Neural progenitor cell (in vitro differentiated cells): ENCODE results near the gene THYN1.

Experiments used
- CTCF ChIP-seq: fragments of 200-600 bp; sonication (generic); IDR thresholded peaks from 2 replicates; pipeline ENCODE4 v1.5.1; 2017; ENCODE audit warnings: antibody characterized with exemption, mild to moderate bottlenecking
- EZH2phosphoT487 ChIP-seq: fragments of 200-600 bp; sonication (generic); IDR thresholded peaks from 2 replicates; pipeline ENCODE4 v1.6.1; 2017; ENCODE audit warnings: antibody characterized with exemption

DNA sequence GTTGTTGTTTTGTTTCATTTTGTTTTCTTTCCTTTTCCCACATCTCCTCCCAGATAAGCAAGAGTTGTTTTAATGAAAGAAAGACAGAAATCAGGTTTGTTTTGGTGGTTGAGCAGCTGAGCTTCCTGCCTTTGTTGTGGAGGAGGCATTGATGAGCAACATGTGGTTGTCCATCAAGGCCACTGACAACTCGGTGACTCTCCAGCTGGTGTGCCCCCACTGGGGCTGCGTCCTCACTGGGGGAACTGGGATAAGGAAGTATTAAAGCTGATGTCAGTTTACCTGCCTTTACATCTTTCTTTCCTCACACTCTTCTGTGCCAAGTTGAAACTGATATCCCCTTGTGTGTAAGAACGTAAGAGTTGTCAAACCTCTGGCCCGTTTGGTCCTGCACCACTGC, 22.8 kb downstream of the THYN1 start:
- no peak for TF ChIP-seq CTCF
- TF ChIP-seq EZH2phosphoT487, result no peak
